CD4-positive, alpha-beta T cell (primary cell): ENCODE measurements around the gene ENGASE. TPM values are rescaled to one million over a fixed set of nuclear protein-coding genes. Genes with fewer than 3 reads are reported as not detected.

Experiments
- ATAC-seq: fragments of 200-7000 bp; cut with Tn5 transposase; one replicate; pipeline ENCODE4 v1.10.0; 2022; ENCODE audit warnings: mild to moderate bottlenecking; ENCODE audit not compliant: poor library complexity
- CTCF ChIA-PET: fragments of 350-600 bp; sonication (Branson Sonifier 250); formaldehyde crosslinking; loops from one replicate; lab custom pipeline; 2021; ENCODE audit warnings: antibody characterized with exemption, inconsistent platforms; lab: Charles Lee
- POLR2A ChIA-PET: fragments of 350-600 bp; sonication (Branson Sonifier 250); formaldehyde crosslinking; loops from one replicate; lab custom pipeline; 2021; ENCODE audit warnings: antibody characterized with exemption, inconsistent platforms; lab: Charles Lee
- DNase-seq, 14 experiments: peaks; one replicate each; pipeline ENCODE4 v3.0.0-alpha.2; 2013 to 2020; ENCODE audit warnings: mixed read lengths in 2 of 14
- H3K27ac ChIP-seq, 2 donors: one replicate each; pipeline versions ENCODE4 v1.5.1 to v1.7.0; 2013; ENCODE audit warnings: low read length in 2 of 2, low read depth in 1 of 2, mild to moderate bottlenecking in 1 of 2
- H3K27me3 ChIP-seq, 2 experiments: 1 replicate in 1 of 2; 2 replicates in 1 of 2; pipeline versions ENCODE4 v1.6.1 to v1.7.0; 2013; ENCODE audit warnings: low read length in 2 of 2, control low read depth in 1 of 2, mild to moderate bottlenecking in 1 of 2, moderate library complexity in 1 of 2; ENCODE audit not compliant: insufficient read depth in 2 of 2, control insufficient read depth in 1 of 2
- H3K36me3 ChIP-seq: one replicate; pipeline ENCODE4 v1.6.1; 2013; ENCODE audit warnings: low read length, control low read depth; ENCODE audit not compliant: insufficient read depth
- H3K4me1 ChIP-seq: one replicate; pipeline ENCODE4 v1.6.1; 2013; ENCODE audit warnings: low read length, control low read depth; ENCODE audit not compliant: insufficient read depth
- H3K4me3 ChIP-seq: one replicate; pipeline ENCODE4 v1.5.1; 2013; ENCODE audit warnings: mild to moderate bottlenecking, low read length, moderate library complexity
- H3K9me3 ChIP-seq, 2 experiments: 1 replicate in 1 of 2; 2 replicates in 1 of 2; pipeline versions ENCODE4 v1.6.1 to v1.7.0; 2013; ENCODE audit warnings: low read length in 2 of 2, mild to moderate bottlenecking in 2 of 2, control low read depth in 1 of 2, moderate library complexity in 1 of 2; ENCODE audit not compliant: control insufficient read depth in 1 of 2, insufficient read depth in 1 of 2
- H3K27ac Mint-ChIP-seq: one replicate; pipeline ENCODE4 v1.8.0; 2020; ENCODE audit warnings: mixed read lengths
- H3K27me3 Mint-ChIP-seq: one replicate; pipeline ENCODE4 v1.8.0; 2021; ENCODE audit warnings: mixed read lengths
- H3K36me3 Mint-ChIP-seq: one replicate; pipeline ENCODE4 v1.8.0; 2021; ENCODE audit warnings: low read depth, mixed read lengths
- H3K4me1 Mint-ChIP-seq: one replicate; pipeline ENCODE4 v1.8.0; 2021; ENCODE audit warnings: low read depth, mixed read lengths
- H3K4me3 Mint-ChIP-seq: one replicate; pipeline ENCODE4 v1.8.0; 2020; ENCODE audit warnings: mild to moderate bottlenecking, mixed read lengths
- H3K9me3 Mint-ChIP-seq: one replicate; pipeline ENCODE4 v1.8.0; 2020; ENCODE audit warnings: mixed read lengths
- intact Hi-C, 2 experiments: fragments of 100-400 bp; cut with DNase I in 1 of 2; cut with micrococcal nuclease in 1 of 2; formaldehyde crosslinking; loops; one replicate each; pipeline versions ENCODE4 v1.15.1 to v1.9.0; 2023 to 2025; cut with DNase I, micrococcal nuclease
- total RNA-seq, 174 experiments: library from RNA in 2 of 174; stranded (reverse) in 2 of 174; gene quantifications; one replicate each; pipeline ENCODE4 v1.2.3 and lab custom pipeline; 2021 to 2026
- TF ChIP-seq, protein P1 (sequence below): fragments of 200-600 bp; IDR thresholded peaks from one replicate; pipeline ENCODE4 v1.8.0; 2022; ENCODE audit warnings: antibody characterized with exemption, mild to moderate bottlenecking

The ENGASE gene
- total RNA-seq, 2 experiments from 2014 or later, result 49.8 to 50.9 TPM

DNA sequence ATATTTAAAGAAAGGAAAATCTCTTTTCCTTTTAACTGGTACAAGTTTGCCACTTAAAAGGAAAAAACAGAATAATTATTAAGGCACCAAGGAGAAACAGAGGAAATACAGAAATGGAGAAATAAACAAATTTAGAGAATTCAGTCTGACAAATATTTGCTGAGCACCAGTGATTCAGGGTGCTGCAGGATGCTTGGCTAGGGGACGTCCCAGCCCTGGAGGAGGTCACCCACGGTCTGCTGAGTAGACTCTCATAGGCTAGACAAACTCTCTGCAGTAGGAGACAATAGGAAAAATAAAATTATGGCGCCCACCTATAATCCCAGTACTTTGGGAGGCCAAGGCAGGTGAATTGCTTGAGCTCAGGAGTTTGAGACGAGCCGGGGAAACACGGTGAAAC is 34.7 kb upstream of the ENGASE start:
- no peaks in the 10 kb centered on the region for H3K9me3 Mint-ChIP-seq

DNA sequence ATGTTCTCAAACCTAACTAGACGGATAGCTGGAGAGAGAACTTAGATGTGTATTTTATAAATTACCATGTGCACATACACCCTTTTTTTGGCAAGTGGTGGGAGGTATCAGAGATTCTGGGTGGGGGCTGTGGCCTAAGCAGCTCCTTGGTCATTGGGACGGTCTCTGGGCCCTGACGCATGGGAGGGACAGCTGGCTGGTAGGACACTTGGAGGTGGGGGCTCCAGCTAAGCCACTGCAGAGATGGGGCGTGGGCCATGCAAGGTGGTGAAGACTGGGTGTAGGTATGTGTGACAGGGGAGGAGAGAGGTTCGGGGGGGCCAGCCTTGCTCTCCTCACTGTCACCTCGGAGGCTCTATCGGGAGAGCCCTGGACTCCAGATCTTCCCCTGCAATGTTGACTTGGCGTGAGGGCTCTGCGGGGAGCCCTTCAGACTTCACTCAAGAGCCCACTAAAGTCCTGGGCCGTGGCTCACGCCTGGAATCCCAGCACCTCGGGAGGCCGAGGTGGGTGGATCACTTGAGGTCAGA is 33.5 kb upstream of the ENGASE start:
- Histone ChIP-seq H3K36me3 (no peaks in the 10 kb centered on the region), H3K4me3 (no peak overlapping the region), H3K4me1 (peaks cover 7% of the 10 kb centered on the region), H3K27me3 (peaks cover 0 to 6% of the 10 kb centered on the region in 2 experiments), H3K27ac (no peak overlapping the region), H3K9me3 (no peaks in the 10 kb centered on the region)
- Mint-ChIP-seq H3K27ac (no peak overlapping the region), H3K36me3 (no peaks in the 10 kb centered on the region), H3K4me1 (no peaks in the 10 kb centered on the region), H3K4me3 (no peak overlapping the region), H3K9me3 (no peaks in the 10 kb centered on the region), H3K27me3 (peaks cover 14% of the 10 kb centered on the region)
- CTCF ChIA-PET, result interaction anchor here (0.8 kb wide), 1 partner anchor 46 kb away, joined by 3 read pairs; no protein-coding TSS in a partner anchor
- DNase-seq, result no peak
- no peak for ATAC-seq
- POLR2A ChIA-PET, result interaction anchor here (0.7 to 0.8 kb wide), 2 partner anchors 8 to 61 kb away, joined by 3 read pairs; no protein-coding TSS in a partner anchor
- intact Hi-C loops, result loop anchor here in 1 of 2 experiments (5.0 kb wide), 1 partner anchor 54 kb away; no protein-coding TSS in a partner anchor
- TF ChIP-seq, protein P1, sequence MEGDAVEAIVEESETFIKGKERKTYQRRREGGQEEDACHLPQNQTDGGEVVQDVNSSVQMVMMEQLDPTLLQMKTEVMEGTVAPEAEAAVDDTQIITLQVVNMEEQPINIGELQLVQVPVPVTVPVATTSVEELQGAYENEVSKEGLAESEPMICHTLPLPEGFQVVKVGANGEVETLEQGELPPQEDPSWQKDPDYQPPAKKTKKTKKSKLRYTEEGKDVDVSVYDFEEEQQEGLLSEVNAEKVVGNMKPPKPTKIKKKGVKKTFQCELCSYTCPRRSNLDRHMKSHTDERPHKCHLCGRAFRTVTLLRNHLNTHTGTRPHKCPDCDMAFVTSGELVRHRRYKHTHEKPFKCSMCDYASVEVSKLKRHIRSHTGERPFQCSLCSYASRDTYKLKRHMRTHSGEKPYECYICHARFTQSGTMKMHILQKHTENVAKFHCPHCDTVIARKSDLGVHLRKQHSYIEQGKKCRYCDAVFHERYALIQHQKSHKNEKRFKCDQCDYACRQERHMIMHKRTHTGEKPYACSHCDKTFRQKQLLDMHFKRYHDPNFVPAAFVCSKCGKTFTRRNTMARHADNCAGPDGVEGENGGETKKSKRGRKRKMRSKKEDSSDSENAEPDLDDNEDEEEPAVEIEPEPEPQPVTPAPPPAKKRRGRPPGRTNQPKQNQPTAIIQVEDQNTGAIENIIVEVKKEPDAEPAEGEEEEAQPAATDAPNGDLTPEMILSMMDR, result no peak

More for the DNA sequence above, 34.7 kb upstream of the ENGASE start:
- ATAC-seq, result no peak
- H3K36me3 Mint-ChIP-seq, result no peaks in the 10 kb centered on the region
- no peak overlapping the region for H3K27ac ChIP-seq
- H3K36me3 ChIP-seq, result no peaks in the 10 kb centered on the region
- H3K27me3 Mint-ChIP-seq, result peaks cover 6% of the 10 kb centered on the region
- CTCF ChIA-PET, result no interaction called here
- no peak overlapping the region for H3K4me3 Mint-ChIP-seq
- no peak for DNase-seq
- H3K9me3 ChIP-seq, result no peaks in the 10 kb centered on the region
- no peak overlapping the region for H3K4me3 ChIP-seq
- peaks cover 2% of the 10 kb centered on the region for H3K4me1 ChIP-seq
- TF ChIP-seq, protein P1, result no peak
- peaks cover 0 to 1% of the 10 kb centered on the region in 2 experiments for H3K27me3 ChIP-seq
- intact Hi-C loops, result loop anchor here in 1 of 2 experiments (5.0 kb wide), 1 partner anchor 53 kb away; no protein-coding TSS in a partner anchor
- POLR2A ChIA-PET, result no interaction called here
- no peaks in the 10 kb centered on the region for H3K4me1 Mint-ChIP-seq
- no peak overlapping the region for H3K27ac Mint-ChIP-seq

DNA sequence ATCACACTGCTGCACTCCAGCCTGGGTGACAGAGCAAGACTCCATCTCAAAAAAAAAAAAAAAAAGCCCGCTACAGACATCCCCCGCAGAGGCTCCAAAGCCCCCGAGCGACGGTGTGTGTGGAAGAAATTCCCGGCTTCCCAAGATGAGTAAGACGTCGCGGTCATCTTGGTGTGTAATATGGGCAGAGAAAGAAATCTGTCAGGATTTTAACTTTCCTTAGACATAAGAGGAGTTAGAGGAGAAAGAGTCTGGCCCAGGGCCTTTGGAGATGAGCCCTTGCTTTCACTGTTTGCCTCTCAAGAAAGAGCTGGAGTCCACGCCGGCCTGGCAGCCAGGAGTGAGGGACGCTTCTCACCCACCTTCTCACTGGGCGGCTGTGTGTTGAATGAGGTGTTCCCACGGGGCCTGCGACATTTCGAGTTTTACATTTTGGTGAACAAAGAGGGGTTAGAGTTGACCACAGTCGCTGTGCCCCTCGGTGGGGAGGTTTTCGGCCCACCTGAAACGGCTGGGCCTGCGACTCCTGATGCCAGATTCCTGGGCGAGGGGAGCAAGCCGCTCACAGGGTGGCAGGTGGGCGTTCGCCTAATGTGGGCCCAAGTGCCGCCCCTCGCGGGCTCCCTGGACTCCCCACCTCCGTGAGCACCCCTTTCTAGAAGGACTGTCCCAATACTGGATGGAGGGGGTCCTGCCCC is 32.8 kb upstream of the ENGASE start:
- DNase-seq (no peak), ATAC-seq (no peak)
- intact Hi-C loops, result loop anchor here (1.0 to 5.0 kb wide), 3 partner anchors 23 to 56 kb away; no protein-coding TSS in a partner anchor
- POLR2A ChIA-PET, result no interaction called here
- Histone ChIP-seq H3K9me3 (no peaks in the 10 kb centered on the region), H3K27ac (no peak overlapping the region), H3K27me3 (peaks cover 0 to 6% of the 10 kb centered on the region in 2 experiments), H3K4me1 (peaks cover 8% of the 10 kb centered on the region), H3K36me3 (no peaks in the 10 kb centered on the region), H3K4me3 (no peak overlapping the region)
- TF ChIP-seq, protein P1, result no peak
- Mint-ChIP-seq H3K4me3 (no peak overlapping the region), H3K36me3 (no peaks in the 10 kb centered on the region), H3K27me3 (peaks cover 14% of the 10 kb centered on the region), H3K9me3 (no peaks in the 10 kb centered on the region), H3K27ac (no peak overlapping the region), H3K4me1 (no peaks in the 10 kb centered on the region)
- CTCF ChIA-PET, result interaction anchor here (0.8 to 1.2 kb wide), 5 partner anchors 9 to 545 kb away, joined by 3 to 6 read pairs (median 4); no protein-coding TSS in a partner anchor
